SHP77 treated with DMSO at 0.1 percent for 48 hours (cell line): ENCODE results near the gene DAB2IP.

ENCODE experiments used
- DNase-seq: peaks from one replicate; lab custom pipeline; 2025; lab: John Stamatoyannopoulos, UW

DAB2IP gene

GRCh38 chr9:121744687-121745395 lies 93.4 kb downstream of the DAB2IP start:
- no peak for DNase-seq

DNA sequence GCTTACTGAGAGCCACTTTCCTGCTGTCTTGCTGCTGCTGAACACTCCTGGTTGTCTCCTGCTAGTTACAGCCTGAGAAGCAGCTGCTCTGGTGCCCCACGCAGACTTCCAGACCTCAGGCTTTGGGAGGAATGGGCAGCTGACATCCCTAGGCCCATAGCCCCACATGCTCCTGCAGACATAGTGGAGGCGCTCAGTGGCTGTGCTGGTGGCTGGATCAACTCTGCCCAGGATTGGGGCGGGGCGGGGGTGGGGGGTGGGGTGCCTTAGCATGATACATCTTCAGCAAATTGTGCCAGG lies 93.9 kb downstream of the DAB2IP start:
- DNase-seq: no peak

DNA sequence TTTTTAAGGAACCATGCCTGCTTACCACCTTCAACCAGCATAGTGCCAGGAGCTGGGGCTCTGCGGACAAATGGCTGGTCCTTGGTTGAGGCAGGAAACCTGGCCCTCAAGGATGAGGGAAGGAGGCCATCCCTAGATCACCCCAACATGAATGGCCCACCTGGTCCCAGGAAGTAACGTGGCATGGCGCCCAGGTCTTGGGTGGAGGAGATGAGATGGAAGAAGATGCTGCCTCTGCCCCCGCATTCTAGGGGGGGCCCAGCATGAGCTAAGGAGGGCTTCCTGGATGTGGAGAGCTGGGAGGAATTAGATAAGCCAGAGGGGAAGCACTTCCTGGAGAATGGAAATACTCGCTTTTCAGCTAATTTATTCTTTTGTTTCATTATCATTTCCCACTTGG lies 95.0 kb downstream of the DAB2IP start:
- DNase-seq: no peak

DNA sequence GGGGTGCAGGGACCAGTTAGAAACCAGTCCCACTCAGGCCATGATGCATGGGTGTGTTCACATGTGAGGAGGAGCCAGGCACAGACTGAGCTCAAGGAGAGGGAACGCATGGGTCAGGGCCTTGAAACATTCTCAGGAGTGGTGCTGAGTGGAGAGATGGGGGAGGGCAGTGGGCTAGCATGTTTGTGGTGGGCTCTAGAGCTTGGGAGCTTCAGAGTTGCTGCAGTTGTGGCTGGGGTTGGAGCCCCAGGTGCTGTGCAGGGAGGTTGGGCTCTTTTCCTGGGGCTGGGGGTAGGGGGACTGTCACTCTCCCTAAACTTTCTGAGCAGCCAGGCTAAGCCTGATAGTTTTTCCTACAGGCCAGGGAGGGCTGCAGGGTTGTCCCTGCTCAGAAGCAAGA lies 95.4 kb downstream of the DAB2IP start:
- DNase-seq: no peak

DNA sequence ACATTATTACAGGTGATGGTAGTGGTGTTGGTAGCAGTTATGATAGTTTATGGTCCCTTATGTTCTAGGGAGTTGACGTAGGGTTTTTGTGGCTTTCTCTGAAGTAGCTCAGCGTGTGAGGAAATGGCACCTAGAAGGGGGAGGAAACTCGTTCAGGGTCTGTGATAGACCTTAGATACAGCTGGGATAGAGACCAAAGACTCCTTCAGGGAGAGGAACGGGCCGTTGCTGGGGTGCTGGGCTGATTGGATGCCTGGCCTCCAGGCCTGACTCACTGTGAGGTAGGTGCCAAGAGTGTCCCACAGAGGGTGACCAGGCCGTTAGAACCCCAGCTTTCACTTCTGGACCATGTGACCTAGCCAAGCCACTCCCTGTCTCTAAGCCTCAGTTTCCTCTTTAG lies 96.6 kb downstream of the DAB2IP start:
- no peak for DNase-seq

GRCh38 chr9:121748727-121749423 lies 97.4 kb downstream of the DAB2IP start:
- no peak for DNase-seq

- DNase-seq: no peak
Observed at GRCh38 chr9:121749614-121750013, 98.2 kb downstream of the DAB2IP start.

- DNase-seq: no peak
Observed at GRCh38 chr9:121750259-121750714, 98.9 kb downstream of the DAB2IP start.

DNA sequence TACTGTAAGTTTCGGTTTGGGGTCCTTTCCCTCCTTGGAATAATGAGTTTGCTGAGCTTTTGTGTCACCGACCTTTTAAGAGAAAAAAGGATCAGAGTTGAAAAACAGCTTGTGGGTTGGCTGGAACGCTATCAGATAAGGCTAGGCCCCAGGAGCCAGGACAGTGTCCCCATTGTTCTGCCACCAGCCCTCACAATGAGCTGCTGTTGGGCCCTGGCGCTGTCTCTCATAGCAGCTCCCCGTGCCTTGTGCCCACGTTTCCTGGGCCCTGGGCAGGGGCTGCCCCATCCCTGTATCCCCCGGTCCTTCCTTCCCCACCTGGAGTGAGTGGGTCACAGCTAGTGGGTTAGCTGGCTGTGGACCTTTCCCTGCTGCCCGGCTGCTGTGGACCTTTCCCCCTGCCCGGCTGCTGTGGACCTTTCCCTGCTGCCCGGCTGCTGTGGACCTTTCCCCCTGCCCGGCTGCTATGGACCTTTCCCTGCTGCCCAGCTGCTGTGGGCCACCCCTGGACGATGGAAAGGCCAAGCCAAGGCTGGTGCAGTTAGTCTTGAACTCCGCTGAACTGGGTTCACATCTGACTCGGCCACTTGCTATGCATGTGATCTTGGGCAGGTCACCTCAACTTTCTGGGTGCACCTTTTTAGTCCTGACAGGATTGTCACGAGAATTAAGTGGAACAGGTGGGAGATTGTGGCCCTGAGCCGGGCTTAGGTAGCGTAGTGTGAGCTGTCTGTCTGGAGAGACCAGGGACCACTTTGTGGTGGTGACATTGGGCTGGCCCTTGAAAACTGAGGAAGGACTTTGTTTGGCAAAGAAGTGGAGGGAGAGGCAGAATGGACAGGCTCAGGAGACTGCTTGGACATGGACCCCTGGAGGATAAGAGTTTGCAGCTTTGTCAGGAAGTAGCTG lies 99.5 kb downstream of the DAB2IP start:
- no peak for DNase-seq

GRCh38 chr9:121751686-121752445 lies 100.4 kb downstream of the DAB2IP start:
- DNase-seq: no peak

GRCh38 chr9:121752929-121753328 lies 101.5 kb downstream of the DAB2IP start:
- no peak for DNase-seq

GRCh38 chr9:121753802-121754654 lies 102.6 kb downstream of the DAB2IP start:
- no peak for DNase-seq

DNA sequence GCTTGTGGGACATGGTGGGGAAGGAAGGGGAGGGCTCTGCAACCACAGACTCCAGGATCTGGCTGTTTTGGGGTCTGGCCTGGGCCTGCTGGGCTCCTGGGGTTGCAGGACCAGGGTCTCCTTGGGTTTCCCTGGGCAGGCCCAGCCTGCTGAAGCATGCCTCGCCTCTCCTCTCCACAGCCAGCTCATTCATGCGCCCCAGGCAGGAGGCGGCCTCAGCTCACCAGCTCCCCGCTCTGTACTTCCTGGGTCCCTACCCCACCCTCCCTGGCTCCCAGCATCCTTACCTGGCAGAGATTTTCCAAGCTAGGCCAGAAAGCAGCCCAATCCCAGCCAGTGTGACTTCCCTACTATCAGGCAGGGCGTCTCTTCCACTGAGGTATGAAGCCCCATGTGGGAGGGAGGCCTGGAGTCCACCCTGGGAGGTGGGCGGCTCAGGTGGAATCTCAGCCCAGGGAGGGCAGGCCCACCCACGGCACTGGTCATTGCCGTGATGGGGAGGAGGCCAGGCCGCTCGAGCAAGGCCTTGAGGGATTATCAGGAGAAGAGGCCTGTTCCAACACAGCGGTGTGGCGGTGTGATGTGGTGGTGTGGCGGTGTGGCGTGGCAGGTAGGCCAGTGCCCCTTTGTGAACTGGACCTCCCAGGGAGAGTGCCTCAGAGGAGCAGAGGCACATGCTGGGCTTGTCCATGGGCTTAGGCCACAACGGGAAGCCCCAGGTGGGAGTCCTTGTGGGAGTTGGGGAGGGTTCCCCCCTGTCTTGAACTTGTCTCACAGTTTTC lies 103.4 kb downstream of the DAB2IP start:
- no peak for DNase-seq

GRCh38 chr9:121755581-121755980 lies 104.1 kb downstream of the DAB2IP start:
- DNase-seq: no peak

GRCh38 chr9:121756474-121757280 lies 105.2 kb downstream of the DAB2IP start:
- DNase-seq: no peak

GRCh38 chr9:121757281-121757585 lies 105.8 kb downstream of the DAB2IP start:
- DNase-seq: no peak

DNA sequence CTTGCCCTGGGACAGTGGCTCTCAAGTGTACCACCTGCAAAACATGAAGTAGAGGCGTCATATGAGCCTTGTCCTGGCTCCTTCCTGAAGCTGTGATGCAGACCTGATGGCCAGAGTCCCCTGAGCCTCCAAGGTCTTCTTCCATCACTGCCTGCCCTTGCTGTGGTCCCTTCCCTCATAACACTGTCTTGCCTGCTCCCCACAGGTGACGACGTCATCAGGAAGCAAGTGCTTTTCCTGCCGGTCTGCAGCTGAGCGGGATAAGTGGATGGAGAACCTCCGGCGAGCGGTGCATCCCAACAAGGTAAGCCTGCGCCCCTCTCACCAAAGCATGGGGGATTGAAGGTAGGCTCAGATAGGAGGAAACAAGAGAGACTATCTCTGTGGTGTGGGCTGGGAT lies 107.3 kb downstream of the DAB2IP start:
- DNase-seq: no peak

- DNase-seq: no peak
Observed at GRCh38 chr9:121759996-121760395, 108.6 kb downstream of the DAB2IP start.

GRCh38 chr9:121760571-121760970 lies 109.1 kb downstream of the DAB2IP start:
- DNase-seq: no peak

GRCh38 chr9:121763131-121763530 lies 111.7 kb downstream of the DAB2IP start:
- no peak for DNase-seq
